Measurements from ENCODE around the gene PPP1R15B.

DNA sequence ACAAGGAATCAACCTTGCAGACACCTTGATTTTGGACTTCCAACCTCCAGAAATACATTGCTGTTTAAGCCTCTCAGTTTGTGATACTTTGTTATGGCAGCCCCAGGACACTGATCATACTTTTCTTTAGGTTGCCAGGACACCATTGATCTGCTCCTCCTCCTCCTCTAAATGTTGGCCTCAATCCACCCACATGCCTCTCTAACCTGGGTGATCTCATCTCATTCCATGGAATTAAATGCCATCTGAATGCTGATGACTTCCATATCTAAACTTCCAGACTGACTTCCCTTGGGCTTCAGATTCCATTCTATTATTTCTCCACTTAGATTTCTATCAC, 7.4 kb upstream of the PPP1R15B start:
- TF ChIP-seq, protein P1, sequence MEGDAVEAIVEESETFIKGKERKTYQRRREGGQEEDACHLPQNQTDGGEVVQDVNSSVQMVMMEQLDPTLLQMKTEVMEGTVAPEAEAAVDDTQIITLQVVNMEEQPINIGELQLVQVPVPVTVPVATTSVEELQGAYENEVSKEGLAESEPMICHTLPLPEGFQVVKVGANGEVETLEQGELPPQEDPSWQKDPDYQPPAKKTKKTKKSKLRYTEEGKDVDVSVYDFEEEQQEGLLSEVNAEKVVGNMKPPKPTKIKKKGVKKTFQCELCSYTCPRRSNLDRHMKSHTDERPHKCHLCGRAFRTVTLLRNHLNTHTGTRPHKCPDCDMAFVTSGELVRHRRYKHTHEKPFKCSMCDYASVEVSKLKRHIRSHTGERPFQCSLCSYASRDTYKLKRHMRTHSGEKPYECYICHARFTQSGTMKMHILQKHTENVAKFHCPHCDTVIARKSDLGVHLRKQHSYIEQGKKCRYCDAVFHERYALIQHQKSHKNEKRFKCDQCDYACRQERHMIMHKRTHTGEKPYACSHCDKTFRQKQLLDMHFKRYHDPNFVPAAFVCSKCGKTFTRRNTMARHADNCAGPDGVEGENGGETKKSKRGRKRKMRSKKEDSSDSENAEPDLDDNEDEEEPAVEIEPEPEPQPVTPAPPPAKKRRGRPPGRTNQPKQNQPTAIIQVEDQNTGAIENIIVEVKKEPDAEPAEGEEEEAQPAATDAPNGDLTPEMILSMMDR (IDR thresholded peaks at IDR 0.05), result no peak
- no peak for TF ChIP-seq POLR2A (IDR thresholded peaks at IDR 0.05)

Data from testis (tissue), 2 donors.